ENCODE results near the gene FOXI2.

GRCh38 chr10:127715782-127716378, 21.1 kb upstream of the FOXI2 start:
- TF ChIP-seq SRF (IDR thresholded peaks at IDR 0.05; ENCODE audit: low read depth) (no peak), CTCF (IDR thresholded peaks at IDR 0.05 in 2 of 3, conservative IDR thresholded peaks at IDR 0.05 in 1 of 3; ENCODE audit: borderline replicate concordance in 1 of 3, insufficient read depth in 1 of 3, low read depth in 2 of 3, low read length in 2 of 3) (peak; percentile 41 to 73 (median 65); a peak in 5 of 6 replicates), CEBPB (IDR thresholded peaks at IDR 0.05; ENCODE audit: low read depth) (no peak), EZH2 (IDR thresholded peaks at IDR 0.05) (no peak)
